VCaP (cell line): ENCODE data around the gene PGM5.
A peak's percentile ranks its signal among the peaks of the same experiment; 100 is the strongest.

Experiments
- H3K27ac ChIP-seq: fragments of 450-650 bp; 2 replicates; pipeline ENCODE4 v1.5.1; 2017
- CTCF ChIP-seq: fragments of 450-650 bp; conservative IDR thresholded peaks from 2 replicates; pipeline ENCODE4 v1.5.1; 2017; ENCODE audit warnings: mild to moderate bottlenecking, moderate library complexity

Gene PGM5

GRCh38 chr9:68457803-68458202 lies 101.4 kb downstream of the PGM5 start:
- H3K27ac ChIP-seq = peak overlapping the region; percentile 43; the same call in 1 of the 2 replicates
- TF ChIP-seq CTCF = no peak

GRCh38 chr9:68458918-68459317 lies 102.5 kb downstream of the PGM5 start:
- peak overlapping the region; percentile 43 for H3K27ac ChIP-seq
- no peak for TF ChIP-seq CTCF

- no peak for TF ChIP-seq CTCF
- no peak overlapping the region for H3K27ac ChIP-seq
Measured at GRCh38 chr9:68462105-68462775, 105.8 kb downstream of the PGM5 start.

- H3K27ac ChIP-seq = no peak overlapping the region
- TF ChIP-seq CTCF = no peak
Measured at GRCh38 chr9:68470067-68470466, 113.7 kb downstream of the PGM5 start.

- H3K27ac ChIP-seq = no peak overlapping the region
- no peak for TF ChIP-seq CTCF
Measured at GRCh38 chr9:68470634-68471033, 114.2 kb downstream of the PGM5 start.

GRCh38 chr9:68472119-68472518 lies 115.7 kb downstream of the PGM5 start:
- no peak overlapping the region for H3K27ac ChIP-seq
- TF ChIP-seq CTCF = no peak

- H3K27ac ChIP-seq = no peak overlapping the region
- no peak for TF ChIP-seq CTCF
Measured at GRCh38 chr9:68473790-68474189, 117.4 kb downstream of the PGM5 start.
